Loucy (cell line): ENCODE results near the gene ITGA6.
"Not testable (repeated sequence)": the region's sequence is repeated elsewhere in the genome, so short reads cannot be mapped to it uniquely, and the experiment has no call there.

Experiments used
- EZH2phosphoT487 ChIP-seq: fragments of 200-600 bp; IDR thresholded peaks from 2 replicates; pipeline ENCODE4 v1.6.1; 2018; ENCODE audit warnings: antibody characterized with exemption, mild to moderate bottlenecking, moderate library complexity, borderline replicate concordance
- TF ChIP-seq, protein P1 (sequence below): fragments of 200-600 bp; sonication (generic); conservative IDR thresholded peaks from 2 replicates; pipeline ENCODE4 v1.5.1; 2014; ENCODE audit warnings: mild to moderate bottlenecking, antibody characterized with exemption, low read length

- TF ChIP-seq, protein P1, sequence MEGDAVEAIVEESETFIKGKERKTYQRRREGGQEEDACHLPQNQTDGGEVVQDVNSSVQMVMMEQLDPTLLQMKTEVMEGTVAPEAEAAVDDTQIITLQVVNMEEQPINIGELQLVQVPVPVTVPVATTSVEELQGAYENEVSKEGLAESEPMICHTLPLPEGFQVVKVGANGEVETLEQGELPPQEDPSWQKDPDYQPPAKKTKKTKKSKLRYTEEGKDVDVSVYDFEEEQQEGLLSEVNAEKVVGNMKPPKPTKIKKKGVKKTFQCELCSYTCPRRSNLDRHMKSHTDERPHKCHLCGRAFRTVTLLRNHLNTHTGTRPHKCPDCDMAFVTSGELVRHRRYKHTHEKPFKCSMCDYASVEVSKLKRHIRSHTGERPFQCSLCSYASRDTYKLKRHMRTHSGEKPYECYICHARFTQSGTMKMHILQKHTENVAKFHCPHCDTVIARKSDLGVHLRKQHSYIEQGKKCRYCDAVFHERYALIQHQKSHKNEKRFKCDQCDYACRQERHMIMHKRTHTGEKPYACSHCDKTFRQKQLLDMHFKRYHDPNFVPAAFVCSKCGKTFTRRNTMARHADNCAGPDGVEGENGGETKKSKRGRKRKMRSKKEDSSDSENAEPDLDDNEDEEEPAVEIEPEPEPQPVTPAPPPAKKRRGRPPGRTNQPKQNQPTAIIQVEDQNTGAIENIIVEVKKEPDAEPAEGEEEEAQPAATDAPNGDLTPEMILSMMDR: not testable (repeated sequence)
- not testable (repeated sequence) for TF ChIP-seq EZH2phosphoT487
Observed at GRCh38 chr2:172549802-172550201, 122.4 kb downstream of the ITGA6 start.
